B cell (primary cell): ENCODE results near the gene PGAP6. TPM values are rescaled to one million over a fixed set of nuclear protein-coding genes. Genes with fewer than 3 reads are reported as not detected.

Experiments used
- ATAC-seq: fragments of 200-7000 bp; cut with Tn5 transposase; one replicate; pipeline ENCODE4 v1.10.0; 2021; ENCODE audit warnings: low read depth, mild to moderate bottlenecking, moderate number of reproducible peaks, moderate library complexity
- CTCF ChIA-PET: fragments of 350-600 bp; sonication (Branson Sonifier 250); formaldehyde crosslinking; loops from one replicate; lab custom pipeline; 2021; ENCODE audit warnings: antibody characterized with exemption, inconsistent platforms; lab: Charles Lee
- POLR2A ChIA-PET: fragments of 350-600 bp; sonication (Branson Sonifier 250); formaldehyde crosslinking; loops from one replicate; lab custom pipeline; 2021; ENCODE audit warnings: antibody characterized with exemption; lab: Charles Lee
- DNase-seq: peaks from one replicate; pipeline ENCODE4 v3.0.0; 2013
- H2AFZ ChIP-seq: 2 replicates; pipeline ENCODE4 v1.6.1; 2012; ENCODE audit warnings: mild to moderate bottlenecking, low read depth, low read length; ENCODE audit not compliant: insufficient read depth, poor library complexity, severe bottlenecking
- H3K27ac ChIP-seq, 2 donors: 1 replicate in 1 of 2; 2 replicates in 1 of 2; pipeline ENCODE4 v1.5.1; 2012 to 2013; ENCODE audit warnings: low read length in 2 of 2, mild to moderate bottlenecking in 2 of 2, moderate library complexity in 1 of 2
- H3K27me3 ChIP-seq, 4 experiments: fragments of 200-600 bp in 1 of 4; sonication (generic) in 1 of 4; replicated peaks in 1 of 4; 1 replicate in 2 of 4; 2 replicates in 2 of 4; pipeline versions ENCODE4 v1.6.1 to v1.7.0; 2013 to 2016; ENCODE audit warnings: low read length in 3 of 4, mild to moderate bottlenecking in 2 of 4, mixed read lengths in 1 of 4, moderate library complexity in 1 of 4; ENCODE audit not compliant: insufficient read depth in 4 of 4, control insufficient read depth in 3 of 4; ENCODE audit errors: control extremely low read depth in 1 of 4
- H3K36me3 ChIP-seq, 2 experiments: replicated peaks in 1 of 2; 1 replicate in 1 of 2; 2 replicates in 1 of 2; pipeline versions ENCODE4 v1.6.1 to v1.7.1; 2013; ENCODE audit warnings: low read length in 1 of 2; ENCODE audit not compliant: insufficient read depth in 2 of 2, control insufficient read depth in 1 of 2; ENCODE audit errors: control extremely low read depth in 1 of 2, extremely low read depth in 1 of 2
- H3K4me1 ChIP-seq, 2 donors: fragments of 200-600 bp in 1 of 2; sonication (generic) in 1 of 2; 1 replicate in 1 of 2; 2 replicates in 1 of 2; pipeline versions ENCODE4 v1.5.1 to v1.6.1; 2013 to 2017; ENCODE audit warnings: low read length in 2 of 2; ENCODE audit not compliant: control insufficient read depth in 2 of 2, insufficient read depth in 2 of 2
- H3K4me2 ChIP-seq: replicated peaks from 2 replicates; pipeline ENCODE3; 2012; ENCODE audit warnings: mild to moderate bottlenecking, low read depth, low read length; ENCODE audit not compliant: poor library complexity, severe bottlenecking
- H3K4me3 ChIP-seq, 5 experiments: fragments of 200-600 bp in 1 of 5; sonication (generic) in 1 of 5; 1 replicate in 3 of 5; 2 replicates in 2 of 5; pipeline versions ENCODE4 v1.5.1 to v1.7.0; 2011 to 2016; ENCODE audit warnings: low read length in 4 of 5, mild to moderate bottlenecking in 4 of 5, low read depth in 2 of 5, control low read depth in 1 of 5, moderate library complexity in 1 of 5; ENCODE audit not compliant: insufficient read depth in 1 of 5; ENCODE audit errors: control extremely low read depth in 1 of 5, extremely low read depth in 1 of 5
- H3K79me2 ChIP-seq: fragments of 200-600 bp; sonication (generic); one replicate; pipeline ENCODE4 v1.6.0; 2016; ENCODE audit warnings: low read length; ENCODE audit not compliant: control insufficient read depth, insufficient read depth
- H3K9ac ChIP-seq: fragments of 200-600 bp; sonication (generic); 2 replicates; pipeline ENCODE4 v1.6.1; 2017; ENCODE audit warnings: mild to moderate bottlenecking, low read length, moderate library complexity
- H3K9me3 ChIP-seq, 3 donors: one replicate each; pipeline versions ENCODE4 v1.6.1 to v1.7.1; 2013; ENCODE audit warnings: low read length in 2 of 3; ENCODE audit not compliant: control insufficient read depth in 2 of 3, insufficient read depth in 1 of 3; ENCODE audit errors: control extremely low read depth in 1 of 3
- H4K20me1 ChIP-seq: 2 replicates; pipeline ENCODE4 v1.6.0; 2012; ENCODE audit warnings: mild to moderate bottlenecking, low read length; ENCODE audit not compliant: insufficient read depth, control insufficient read depth, poor library complexity, severe bottlenecking
- H3K27ac Mint-ChIP-seq: one replicate; pipeline ENCODE4 v1.8.0; 2021; ENCODE audit warnings: mixed read lengths
- H3K27me3 Mint-ChIP-seq: one replicate; pipeline ENCODE4 v1.8.0; 2021; ENCODE audit warnings: mixed read lengths
- H3K4me1 Mint-ChIP-seq: one replicate; pipeline ENCODE4 v1.8.0; 2021; ENCODE audit warnings: mixed read lengths
- H3K4me3 Mint-ChIP-seq: one replicate; pipeline ENCODE4 v1.8.0; 2021; ENCODE audit warnings: mixed read lengths
- H3K9me3 Mint-ChIP-seq: one replicate; pipeline ENCODE4 v1.8.0; 2022; ENCODE audit warnings: mixed read lengths; ENCODE audit not compliant: insufficient read depth
- EZH2 ChIP-seq: IDR thresholded peaks from 2 replicates; pipeline ENCODE4 v1.6.1; 2012; ENCODE audit warnings: borderline replicate concordance, low read depth, mild to moderate bottlenecking, moderate library complexity, low read length; ENCODE audit not compliant: insufficient read depth, poor library complexity, severe bottlenecking
- WGBS: methylation state at CpG from one replicate; pipeline ENCODE4 v1.1.5; 2013; ENCODE audit warnings: missing lambda C conversion rate; ENCODE audit not compliant: insufficient coverage; 5-methylcytosine and 5-hydroxymethylcytosine counted together
- intact Hi-C: fragments of 100-400 bp; cut with micrococcal nuclease; formaldehyde crosslinking; loops from one replicate; pipeline ENCODE4 v1.10.0; 2022
- polyA plus RNA-seq: library from polyadenylated mRNA; depleted of rRNA; stranded (reverse); fragments of >200 nt; gene quantifications from 2 replicates; pipeline ENCODE4 v1.2.3, GENCODE V29; 2012
- total RNA-seq, 2 donors: library from RNA; stranded (reverse); fragments of 120-200 nt in 1 of 2; gene quantifications; 1 replicate in 1 of 2; 2 replicates in 1 of 2; pipeline versions ENCODE4 v1.2.3 to v1.2.4, GENCODE V29; 2013 to 2022
- TF ChIP-seq, protein P1 (sequence below): fragments of 200-600 bp; IDR thresholded peaks from one replicate; pipeline ENCODE4 v1.8.0; 2022; ENCODE audit warnings: antibody characterized with exemption, mild to moderate bottlenecking

The PGAP6 gene
- total and polyA plus RNA-seq, 2 donors (not counting 1 experiment from before 2014, with no cell fraction given), result 47.4 to 158 TPM

DNA sequence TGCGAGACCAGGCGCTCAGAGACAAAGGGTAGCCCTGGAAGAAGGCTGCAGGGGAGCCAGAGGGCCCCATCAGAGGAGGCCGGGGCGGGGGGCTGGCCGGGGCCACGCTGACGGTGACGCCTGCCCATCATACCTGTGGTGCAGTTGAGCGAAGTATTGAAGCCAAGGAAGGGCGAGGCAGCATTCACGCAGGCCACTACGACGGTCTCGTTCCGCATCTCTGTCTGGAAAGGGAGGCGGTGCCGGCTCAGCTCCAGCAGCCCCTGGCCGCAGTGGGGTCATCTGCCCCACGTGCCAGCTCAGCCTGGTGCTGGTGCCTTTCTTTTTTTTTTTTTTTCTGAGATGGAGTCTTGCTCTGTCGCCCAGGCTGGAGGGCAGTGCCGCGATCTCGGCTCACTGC lies 6.6 kb downstream of the PGAP6 start:
- ChIA-PET CTCF (interaction anchor here (1.1 kb wide), 1 partner anchor 13 kb away, joined by 3 read pairs; no protein-coding TSS in a partner anchor), POLR2A (interaction anchor here (0.6 to 0.7 kb wide), 2 partner anchors 22 to 218 kb away, joined by 4 read pairs; no protein-coding TSS in a partner anchor)
- Mint-ChIP-seq H3K4me3 (no peak overlapping the region), H3K9me3 (no peaks in the 10 kb centered on the region), H3K27ac (no peak overlapping the region), H3K4me1 (peaks cover 13% of the 10 kb centered on the region), H3K27me3 (no peaks in the 10 kb centered on the region)
- DNase-seq, result no peak
- TF ChIP-seq, protein P1, sequence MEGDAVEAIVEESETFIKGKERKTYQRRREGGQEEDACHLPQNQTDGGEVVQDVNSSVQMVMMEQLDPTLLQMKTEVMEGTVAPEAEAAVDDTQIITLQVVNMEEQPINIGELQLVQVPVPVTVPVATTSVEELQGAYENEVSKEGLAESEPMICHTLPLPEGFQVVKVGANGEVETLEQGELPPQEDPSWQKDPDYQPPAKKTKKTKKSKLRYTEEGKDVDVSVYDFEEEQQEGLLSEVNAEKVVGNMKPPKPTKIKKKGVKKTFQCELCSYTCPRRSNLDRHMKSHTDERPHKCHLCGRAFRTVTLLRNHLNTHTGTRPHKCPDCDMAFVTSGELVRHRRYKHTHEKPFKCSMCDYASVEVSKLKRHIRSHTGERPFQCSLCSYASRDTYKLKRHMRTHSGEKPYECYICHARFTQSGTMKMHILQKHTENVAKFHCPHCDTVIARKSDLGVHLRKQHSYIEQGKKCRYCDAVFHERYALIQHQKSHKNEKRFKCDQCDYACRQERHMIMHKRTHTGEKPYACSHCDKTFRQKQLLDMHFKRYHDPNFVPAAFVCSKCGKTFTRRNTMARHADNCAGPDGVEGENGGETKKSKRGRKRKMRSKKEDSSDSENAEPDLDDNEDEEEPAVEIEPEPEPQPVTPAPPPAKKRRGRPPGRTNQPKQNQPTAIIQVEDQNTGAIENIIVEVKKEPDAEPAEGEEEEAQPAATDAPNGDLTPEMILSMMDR, result no peak
- TF ChIP-seq EZH2, result no peak
- Histone ChIP-seq H3K9me3 (no peaks in the 10 kb centered on the region), H2AFZ (no peak overlapping the region), H4K20me1 (peaks cover 8% of the 10 kb centered on the region), H3K4me1 (peaks cover 6 to 12% of the 10 kb centered on the region in 2 donors), H3K27ac (no peak overlapping the region), H3K4me3 (no peak overlapping the region), H3K27me3 (no peaks in the 10 kb centered on the region), H3K36me3 (peaks cover 0 to 34% of the 10 kb centered on the region in 2 experiments), H3K79me2 (peaks cover 19% of the 10 kb centered on the region), H3K9ac (no peak overlapping the region), H3K4me2 (no peak overlapping the region)
- WGBS, result 96% methylated on average over 16 of the region's 23 CpGs
- intact Hi-C loops, result no loop called here
- no peak for ATAC-seq

DNA sequence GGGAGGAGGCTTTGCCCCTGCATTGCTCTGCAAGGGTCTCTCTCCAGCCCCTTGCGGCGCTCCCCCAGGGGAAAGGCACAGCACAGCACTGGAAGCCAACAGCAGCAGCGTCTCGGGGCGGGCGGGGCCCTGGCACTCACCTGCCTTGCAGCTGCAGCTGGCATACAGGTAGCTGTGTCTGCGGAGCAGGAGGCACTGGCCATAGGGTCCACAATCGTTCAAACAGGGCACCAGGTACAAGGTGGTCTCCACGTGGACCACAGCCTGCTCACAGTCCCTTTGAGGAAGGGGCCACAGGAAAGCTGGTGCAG lies 7.2 kb downstream of the PGAP6 start:
- H3K9me3 ChIP-seq, result no peaks in the 10 kb centered on the region
- H3K4me1 ChIP-seq, result peaks cover 6 to 14% of the 10 kb centered on the region in 2 donors
- H3K4me2 ChIP-seq, result no peak overlapping the region
- H3K9ac ChIP-seq, result no peak overlapping the region
- no peak overlapping the region for H3K27ac ChIP-seq
- Mint-ChIP-seq H3K27ac (no peak overlapping the region), H3K4me3 (no peak overlapping the region), H3K4me1 (peaks cover 14% of the 10 kb centered on the region), H3K27me3 (no peaks in the 10 kb centered on the region), H3K9me3 (no peaks in the 10 kb centered on the region)
- DNase-seq (no peak), ATAC-seq (no peak)
- H3K27me3 ChIP-seq, result no peaks in the 10 kb centered on the region
- peaks cover 0 to 34% of the 10 kb centered on the region in 2 experiments for H3K36me3 ChIP-seq
- intact Hi-C loops, result no loop called here
- H3K79me2 ChIP-seq, result peaks cover 13% of the 10 kb centered on the region
- H3K4me3 ChIP-seq, result no peak overlapping the region
- ChIA-PET CTCF (interaction anchor here (1.1 kb wide), 1 partner anchor 12 kb away, joined by 3 read pairs; no protein-coding TSS in a partner anchor), POLR2A (no interaction called here)
- TF ChIP-seq EZH2, result no peak
- TF ChIP-seq, protein P1, result no peak
- H4K20me1 ChIP-seq, result peaks cover 7% of the 10 kb centered on the region
- H2AFZ ChIP-seq, result no peak overlapping the region
- WGBS, result 97% methylated on average over 9 of the region's 9 CpGs
